Lower leg skin (tissue), 3 donors: ENCODE measurements around the gene DPM1.

Experiments used
- CTCF ChIP-seq, 3 donors: fragments of 450-650 bp; IDR thresholded peaks; one replicate each; pipeline ENCODE4 v1.5.1; 2016; ENCODE audit warnings: antibody characterized with exemption in 3 of 3, mild to moderate bottlenecking in 3 of 3, moderate library complexity in 2 of 3
- POLR2A ChIP-seq, 2 donors: fragments of 450-650 bp; IDR thresholded peaks; one replicate each; pipeline ENCODE4 v1.6.1; 2016 to 2017; ENCODE audit warnings: antibody characterized with exemption in 2 of 2, mild to moderate bottlenecking in 1 of 2, moderate library complexity in 1 of 2

- no peak for TF ChIP-seq CTCF (IDR thresholded peaks at IDR 0.05)
- TF ChIP-seq POLR2A (IDR thresholded peaks at IDR 0.05) = no peak
Measured at GRCh38 chr20:51002633-51003032, 44.3 kb upstream of the DPM1 start.
